Stimulated activated CD8-positive, alpha-beta memory T cell treated with anti-CD3 and anti-CD28 coated beads, Interleukin-7, amount 100 ng/mL, for 24 hours (primary cell): Measurements from ENCODE around the gene NCKAP5.
"Not testable (repeated sequence)": the region's sequence is repeated elsewhere in the genome, so short reads cannot be mapped to it uniquely, and the experiment has no call there.

Experiments used
- DNase-seq: peaks from one replicate; pipeline ENCODE4 v3.0.0-alpha.2; 2020; ENCODE audit warnings: low read depth

Gene NCKAP5

DNA sequence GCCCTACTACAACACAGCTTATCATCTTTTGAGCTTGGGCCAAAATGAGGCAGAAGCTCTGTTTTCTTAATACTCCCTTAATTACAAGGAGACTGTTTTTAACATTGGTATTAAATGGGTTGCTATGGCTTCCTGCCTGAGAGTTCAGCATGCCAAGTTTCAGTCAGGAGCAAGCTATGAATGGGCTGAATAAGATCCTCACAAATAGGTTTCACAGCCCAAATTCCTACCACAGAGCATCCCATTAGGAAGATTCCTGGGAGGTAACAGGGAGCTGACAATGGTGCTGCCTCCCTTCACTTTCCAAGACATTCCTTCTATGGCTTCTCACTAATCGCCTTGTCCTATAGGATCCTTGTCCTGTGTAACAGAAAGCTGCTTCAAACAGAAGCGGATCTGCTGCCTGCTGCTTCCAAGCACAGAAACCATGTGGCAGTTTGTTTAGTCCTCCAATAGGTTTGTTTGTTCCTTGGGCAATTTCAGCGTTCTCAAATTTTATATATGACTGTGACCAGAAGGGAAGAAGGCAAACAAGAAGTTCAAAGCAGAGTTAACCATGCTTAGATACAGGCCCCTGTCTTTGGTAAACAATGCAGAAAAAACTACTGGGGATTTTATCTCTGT, 70.9 kb downstream of the NCKAP5 start:
- DNase-seq, result no peak

DNA sequence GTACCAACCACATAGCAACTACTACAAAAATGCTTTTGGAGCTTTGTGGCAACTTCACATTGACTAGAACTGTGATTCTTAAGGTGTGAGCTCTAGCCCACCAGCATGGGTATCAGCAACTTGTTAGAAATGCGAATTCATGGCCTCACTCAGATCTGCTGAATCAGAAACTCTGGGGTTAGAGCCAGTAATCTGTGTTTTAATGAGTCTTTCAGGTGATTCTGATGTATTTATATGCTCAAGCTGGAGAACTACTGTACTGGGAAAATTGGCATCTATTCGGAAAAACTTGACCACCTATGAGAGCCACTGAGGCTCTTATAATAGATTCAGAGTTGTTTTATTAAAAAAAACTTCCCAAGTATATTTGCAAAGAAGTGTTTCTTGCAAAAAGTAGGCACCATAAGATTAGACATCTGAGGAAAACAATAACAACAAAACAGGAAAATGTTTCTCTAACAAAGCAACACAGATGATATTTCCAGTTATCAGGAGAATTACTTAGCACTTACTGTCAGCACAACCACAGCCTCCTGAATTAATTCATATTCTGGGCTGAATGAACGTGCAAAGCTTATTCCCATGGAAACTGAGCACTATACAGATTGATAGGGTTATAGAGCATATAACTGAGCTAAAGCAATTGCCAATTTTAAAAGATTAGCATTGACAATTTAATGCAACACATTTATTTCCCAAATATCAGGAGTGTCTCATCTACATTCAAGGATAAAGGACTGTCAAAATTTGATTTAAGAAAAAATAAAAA, 71.6 kb downstream of the NCKAP5 start:
- no peak for DNase-seq

GRCh38 chr2:133495226-133495625, 73.0 kb downstream of the NCKAP5 start:
- no peak for DNase-seq

GRCh38 chr2:133492719-133493380, 75.4 kb downstream of the NCKAP5 start:
- DNase-seq, result no peak

GRCh38 chr2:133490411-133490980, 77.8 kb downstream of the NCKAP5 start:
- DNase-seq, result no peak

DNA sequence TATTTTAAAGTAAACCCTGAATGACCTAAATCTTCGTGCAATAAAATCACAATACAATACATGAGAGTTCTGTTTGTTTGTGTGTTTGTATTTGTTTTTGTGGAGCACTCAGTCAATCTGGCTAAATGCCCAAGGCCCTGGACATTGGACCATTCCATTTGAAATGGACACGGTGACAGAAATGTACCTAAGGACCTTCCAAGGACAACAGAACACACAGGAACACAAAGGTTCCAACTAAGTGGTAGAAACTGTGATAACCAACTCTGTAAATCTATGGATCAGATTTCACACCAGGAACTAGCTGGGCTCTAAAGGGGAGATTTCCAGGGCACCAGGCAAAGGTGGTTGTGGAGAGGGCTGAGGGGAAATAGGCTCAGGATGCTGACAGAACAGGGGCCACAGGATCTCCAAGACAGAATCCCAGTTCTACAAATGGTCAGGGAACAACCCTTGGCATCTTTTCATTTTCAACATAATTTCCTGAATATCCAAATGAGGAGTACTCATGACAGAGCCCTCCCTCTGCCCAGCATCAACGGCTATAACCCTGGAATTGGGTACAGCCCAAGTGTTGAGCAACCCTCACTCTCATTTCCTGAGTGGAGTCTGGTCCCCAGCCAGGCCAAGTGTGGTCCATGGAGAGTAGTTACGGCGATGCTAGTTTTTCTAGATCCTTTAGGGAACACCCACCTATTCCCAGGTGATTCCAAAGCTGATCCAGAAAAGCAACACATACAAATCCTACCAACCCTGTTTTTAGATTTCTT, 78.4 kb downstream of the NCKAP5 start:
- DNase-seq, result no peak

GRCh38 chr2:133489146-133489545, 79.1 kb downstream of the NCKAP5 start:
- no peak for DNase-seq

DNA sequence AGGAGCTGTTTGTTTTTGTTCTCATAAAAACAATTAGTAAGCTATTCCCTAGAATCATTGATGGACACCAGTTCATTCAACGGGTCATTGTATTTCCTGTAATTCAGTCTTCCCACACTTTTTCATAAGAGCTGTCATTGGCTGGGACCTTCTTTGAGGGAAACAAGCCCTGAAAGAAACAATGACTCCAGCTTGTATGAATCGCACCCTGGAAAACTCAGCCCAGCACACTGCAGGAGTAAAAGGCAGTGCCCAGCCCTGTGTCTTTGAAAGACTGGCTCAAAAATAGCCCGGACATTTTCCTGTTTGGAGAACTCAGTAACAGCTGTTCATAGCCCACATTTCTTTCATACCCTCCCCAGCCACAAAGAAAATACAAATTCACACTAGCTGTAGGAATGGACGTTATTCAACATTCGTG, 81.5 kb downstream of the NCKAP5 start:
- no peak for DNase-seq

DNA sequence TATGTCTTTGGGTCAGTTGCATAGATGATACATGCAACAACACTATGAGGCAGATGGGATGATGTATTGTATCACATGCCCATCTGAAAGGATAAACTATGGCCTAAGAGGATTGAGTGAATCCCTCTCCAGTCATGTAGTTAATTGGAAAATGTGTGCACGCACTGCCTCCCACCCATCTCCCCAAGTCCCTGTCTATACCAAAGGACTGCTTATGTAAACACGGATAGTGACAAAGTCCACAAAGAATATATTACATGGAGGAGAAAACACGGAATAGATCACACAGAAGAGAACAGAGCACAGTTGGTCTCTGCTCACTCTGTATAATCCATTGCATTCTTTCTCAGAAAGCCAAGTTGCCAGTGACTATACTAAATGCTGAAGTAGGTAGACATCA, 82.4 kb downstream of the NCKAP5 start:
- no peak for DNase-seq

- no peak for DNase-seq
Observed at GRCh38 chr2:133484784-133485183, 83.5 kb downstream of the NCKAP5 start.

DNA sequence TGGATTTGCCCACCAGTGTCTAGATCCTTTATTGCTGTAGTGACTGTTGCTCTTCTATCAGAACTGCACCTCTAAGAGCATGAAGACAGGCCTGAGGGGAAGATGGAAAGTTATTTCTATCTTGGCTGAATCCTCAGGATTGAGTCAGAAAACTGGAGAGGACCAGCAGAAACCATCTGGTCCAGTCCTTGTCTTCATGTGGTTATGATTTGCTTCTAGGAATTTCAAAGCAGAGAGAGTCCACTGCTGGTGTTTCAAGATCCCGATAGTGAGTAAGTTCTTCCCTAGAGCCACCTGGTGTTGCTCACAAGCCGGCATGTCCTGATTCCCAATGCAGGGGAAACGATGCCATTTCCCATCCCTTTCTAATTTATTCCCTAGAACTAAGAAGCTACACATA, 84.2 kb downstream of the NCKAP5 start:
- DNase-seq, result no peak

DNA sequence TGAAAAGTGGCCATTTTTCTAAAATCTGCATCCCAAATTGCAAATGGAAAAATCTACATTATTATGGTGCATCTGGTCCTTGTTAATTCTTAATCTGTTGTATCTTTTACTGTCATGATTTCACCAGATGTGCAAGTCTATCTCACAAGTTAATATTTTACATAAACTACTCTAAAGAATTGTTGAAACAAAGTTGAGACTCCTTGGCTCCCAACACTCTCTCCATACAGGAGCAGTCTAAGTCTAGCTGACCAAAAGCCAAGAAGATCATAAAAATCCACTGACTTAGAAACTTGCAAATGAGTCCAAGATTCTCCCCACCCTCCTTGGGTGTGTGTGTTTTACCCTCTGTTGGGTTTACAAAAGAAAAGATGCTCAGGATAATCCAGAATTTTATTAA, 85.1 kb downstream of the NCKAP5 start:
- DNase-seq, result no peak

DNA sequence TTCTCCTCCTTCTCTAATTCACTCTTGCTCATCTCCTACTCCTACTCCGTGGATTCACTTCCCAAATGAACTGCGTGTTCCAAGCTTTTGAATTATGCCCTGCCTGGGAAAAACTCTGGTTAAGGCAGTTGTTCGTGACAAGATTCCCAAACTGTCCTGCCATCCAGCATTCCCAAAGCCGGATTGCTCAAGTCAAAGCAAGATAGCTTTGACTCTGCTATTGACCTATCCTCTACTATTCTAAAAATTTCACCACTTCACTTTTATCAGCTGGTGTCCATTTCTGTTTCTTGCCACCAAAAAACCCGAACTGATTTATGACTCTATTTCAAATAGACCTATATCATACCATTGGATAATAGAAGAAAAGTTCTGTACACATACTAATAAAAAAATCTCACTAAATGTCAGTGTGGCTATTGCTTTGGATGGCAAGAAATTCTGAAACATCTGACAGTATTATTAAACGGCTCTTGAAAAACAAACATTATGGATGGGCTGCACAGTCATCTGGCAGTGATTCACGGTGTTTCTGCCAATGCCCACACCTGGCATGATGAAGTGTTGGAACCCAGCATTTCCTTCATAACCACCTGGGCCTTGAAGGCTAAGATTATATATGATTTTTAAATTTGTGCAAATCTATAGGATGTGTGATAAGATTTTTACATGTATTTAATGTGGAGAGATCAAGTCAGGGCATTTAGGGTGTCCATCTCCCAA, 87.4 kb downstream of the NCKAP5 start:
- no peak for DNase-seq

DNA sequence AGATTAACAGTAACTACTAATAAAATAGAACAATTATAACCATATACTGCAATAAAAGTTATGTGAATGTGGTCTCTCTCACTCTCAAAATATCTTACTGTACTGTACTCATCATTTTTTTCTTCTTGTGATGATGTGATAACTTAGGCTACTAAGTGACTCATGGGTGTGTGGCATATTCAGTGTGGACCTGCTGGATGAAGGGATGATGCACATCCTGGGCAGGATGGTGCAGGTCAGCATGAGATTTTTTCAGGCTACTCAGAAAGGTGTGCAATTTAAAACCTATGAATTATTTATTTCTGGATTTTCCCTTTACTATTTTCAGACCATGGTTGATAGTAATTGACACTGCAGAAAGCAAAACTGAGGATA, 90.7 kb downstream of the NCKAP5 start:
- DNase-seq, result no peak

DNA sequence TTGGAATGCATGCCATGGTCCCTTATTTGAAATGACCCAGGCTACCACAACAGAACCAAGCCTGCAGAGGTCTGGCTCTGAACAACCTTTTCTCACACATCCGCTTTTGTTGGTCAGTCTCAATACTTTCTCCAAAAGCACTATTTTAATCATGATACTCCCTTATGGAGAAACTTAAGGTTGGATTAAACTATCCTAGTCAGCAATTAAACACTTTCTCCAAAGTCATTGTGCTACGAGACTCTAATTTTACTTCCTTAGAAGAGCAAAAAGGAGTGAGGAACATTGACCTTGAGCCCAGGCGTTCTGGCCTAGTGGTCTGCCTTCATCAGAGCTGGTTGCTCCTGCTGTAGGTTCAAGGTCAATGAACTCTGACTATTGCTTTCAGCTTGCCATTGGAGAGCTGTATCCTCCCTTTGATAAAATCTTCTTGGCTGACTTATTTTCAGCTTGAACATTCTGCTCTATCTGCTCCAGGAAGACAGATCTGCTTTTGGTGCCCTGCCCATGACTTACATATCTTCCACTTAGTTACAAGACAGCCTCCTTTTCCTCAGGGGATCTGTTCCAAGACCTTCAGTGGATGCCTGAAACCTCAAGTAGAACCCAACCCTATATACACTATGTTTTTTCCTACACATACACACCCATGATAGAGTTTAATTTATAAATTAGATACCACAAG, 91.2 kb downstream of the NCKAP5 start:
- DNase-seq, result no peak

GRCh38 chr2:133476286-133476685, 92.0 kb downstream of the NCKAP5 start:
- DNase-seq, result no peak

GRCh38 chr2:133475610-133476009, 92.7 kb downstream of the NCKAP5 start:
- no peak for DNase-seq

GRCh38 chr2:133470446-133470845, 97.8 kb downstream of the NCKAP5 start:
- DNase-seq, result not testable (repeated sequence)

DNA sequence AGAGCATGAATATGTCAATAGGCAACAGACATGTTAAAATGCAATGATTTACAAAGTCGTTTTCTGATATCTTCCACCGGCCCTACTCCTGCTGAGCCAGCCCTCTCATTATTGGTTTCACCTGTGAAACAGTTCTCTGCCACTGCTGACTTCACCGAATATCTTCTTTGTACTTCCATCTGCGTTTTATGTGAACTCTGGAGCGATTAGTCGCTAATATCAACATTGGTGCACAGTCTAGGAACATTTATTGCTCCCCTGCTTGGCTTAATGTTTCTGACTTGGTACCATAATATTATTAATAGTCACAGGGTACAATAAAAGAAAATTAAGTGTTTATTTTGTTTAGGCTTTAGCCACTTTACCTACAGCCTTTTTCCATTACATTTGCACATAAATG, 105.5 kb downstream of the NCKAP5 start:
- DNase-seq, result no peak

DNA sequence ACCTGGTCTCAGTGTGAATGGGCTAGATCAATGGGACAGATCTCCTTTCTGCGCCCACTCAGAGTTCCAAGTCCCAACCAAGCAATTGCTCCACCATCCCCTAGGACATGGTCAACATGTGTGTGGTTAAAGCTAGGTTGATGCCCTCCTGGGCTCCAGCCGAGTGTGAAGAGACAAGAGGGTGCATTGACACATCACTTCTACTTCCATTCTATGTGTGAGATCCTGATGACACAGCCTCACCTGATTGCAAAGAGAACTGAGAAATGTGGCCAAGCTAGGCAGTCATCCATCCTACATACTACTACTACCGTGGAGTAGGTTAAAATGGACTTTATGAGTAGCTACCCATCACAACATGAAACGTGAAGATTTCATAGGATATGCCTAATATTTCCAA, 106.8 kb downstream of the NCKAP5 start:
- no peak for DNase-seq

DNA sequence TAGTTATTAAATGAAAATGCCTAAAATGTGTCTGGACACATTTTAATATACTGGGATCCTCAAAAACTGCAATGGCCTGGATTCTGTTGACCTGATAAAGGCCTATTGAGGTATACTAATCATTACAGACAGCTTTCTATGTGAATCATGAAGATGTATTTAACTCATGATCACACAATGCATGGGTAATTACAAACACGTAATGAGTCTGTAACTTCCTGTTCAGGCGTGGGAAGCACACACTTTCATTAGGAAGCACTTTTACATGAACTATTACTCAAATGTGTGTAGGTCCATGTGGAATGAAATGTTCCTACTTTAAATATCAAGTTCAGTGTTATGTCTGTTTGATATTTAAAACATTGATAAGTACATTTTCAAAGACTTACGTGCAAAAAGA, 108.7 kb downstream of the NCKAP5 start:
- no peak for DNase-seq
